Effector CD4-positive, alpha-beta T cell (primary cell): Measurements from ENCODE around the gene NTRK1.

ENCODE experiments used
- DNase-seq: peaks from one replicate; pipeline ENCODE4 v3.0.0-alpha.2; 2020

The NTRK1 gene

DNA sequence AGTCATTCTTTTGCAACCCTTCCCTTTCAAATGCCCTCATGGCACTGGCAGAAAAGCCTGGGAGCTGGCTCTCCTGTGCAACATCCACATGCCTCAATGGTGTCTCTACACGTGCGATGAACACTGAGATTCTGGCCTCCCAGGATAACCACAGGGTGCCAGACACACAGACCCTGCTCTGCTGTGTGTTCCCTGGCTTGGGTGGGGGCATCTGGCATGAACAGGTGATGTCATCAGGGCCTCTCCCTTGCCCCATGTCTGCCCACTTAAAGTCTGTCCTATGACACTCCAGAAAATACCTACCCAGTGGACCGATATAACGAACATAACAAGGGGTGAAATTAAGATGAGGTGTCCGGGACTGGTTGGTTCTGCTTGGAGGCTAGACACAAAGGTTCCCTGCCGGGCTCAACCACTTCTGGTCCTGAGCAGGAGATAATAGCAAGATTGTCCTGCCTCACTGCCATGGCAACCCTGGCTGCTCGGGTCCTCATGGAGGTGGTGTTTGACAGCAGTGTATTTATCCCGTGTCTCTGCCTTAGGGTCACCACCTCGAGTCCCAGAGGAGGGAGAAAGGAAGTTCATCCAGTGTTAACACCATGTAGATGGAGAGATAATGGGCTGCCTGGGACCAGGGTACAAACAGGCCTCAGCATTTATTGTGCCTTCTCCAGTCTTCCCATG, 21.1 kb upstream of the NTRK1 start:
- no peak for DNase-seq

DNA sequence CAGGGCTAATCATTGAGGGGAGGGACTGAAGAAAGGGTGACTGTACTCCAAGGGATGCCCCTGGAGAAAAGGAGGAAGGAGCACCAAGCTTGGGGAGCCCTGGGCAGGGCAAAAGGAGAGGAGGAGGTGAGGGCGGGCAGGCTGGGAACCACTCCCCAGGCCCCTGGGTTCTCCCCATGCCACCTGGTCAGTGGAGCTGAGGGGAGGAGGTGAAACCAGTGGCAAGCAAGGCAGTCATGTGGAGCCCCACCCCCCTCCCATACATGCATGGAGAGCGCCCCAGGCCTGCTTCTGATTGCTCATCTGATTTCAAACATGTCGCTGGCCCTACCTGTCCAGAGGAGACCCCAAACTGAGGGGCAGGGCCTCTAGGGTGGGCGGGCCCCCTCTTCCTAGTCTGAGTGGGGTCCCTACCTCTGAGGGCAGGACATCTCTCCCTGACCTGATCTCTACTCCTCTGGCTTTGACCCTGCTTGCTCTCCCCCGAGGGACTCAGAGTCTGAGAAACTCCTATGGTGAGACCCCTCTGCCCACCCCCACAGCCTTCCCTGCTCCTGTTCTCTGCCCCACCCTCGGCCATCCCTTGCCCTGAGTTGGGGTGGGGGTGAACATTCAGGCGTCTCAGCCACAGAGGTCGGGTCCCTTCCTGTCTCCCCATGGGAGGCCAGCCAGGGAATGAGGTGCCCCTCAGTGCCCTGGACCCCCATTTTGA, 20.3 kb upstream of the NTRK1 start:
- no peak for DNase-seq

DNA sequence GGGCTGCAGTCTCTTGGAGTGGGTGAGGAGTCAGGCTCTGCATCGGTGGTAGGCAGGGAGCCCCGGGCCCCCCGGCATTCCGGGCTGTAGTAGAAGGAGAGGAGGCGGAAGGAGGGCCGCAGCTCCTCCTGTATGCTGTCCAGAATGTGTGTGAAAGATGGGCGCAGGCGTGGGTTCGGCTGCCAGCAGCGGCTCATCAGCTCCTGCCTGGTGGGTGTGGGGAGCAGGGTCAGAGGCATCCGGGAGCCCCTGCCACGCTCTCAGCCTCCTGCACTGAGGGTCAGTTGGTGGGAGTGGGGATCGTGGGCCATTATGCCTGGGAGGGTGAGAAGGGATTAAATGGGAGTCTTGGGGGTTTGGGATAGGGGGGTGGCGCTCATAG, 19.8 kb upstream of the NTRK1 start:
- DNase-seq: no peak

DNA sequence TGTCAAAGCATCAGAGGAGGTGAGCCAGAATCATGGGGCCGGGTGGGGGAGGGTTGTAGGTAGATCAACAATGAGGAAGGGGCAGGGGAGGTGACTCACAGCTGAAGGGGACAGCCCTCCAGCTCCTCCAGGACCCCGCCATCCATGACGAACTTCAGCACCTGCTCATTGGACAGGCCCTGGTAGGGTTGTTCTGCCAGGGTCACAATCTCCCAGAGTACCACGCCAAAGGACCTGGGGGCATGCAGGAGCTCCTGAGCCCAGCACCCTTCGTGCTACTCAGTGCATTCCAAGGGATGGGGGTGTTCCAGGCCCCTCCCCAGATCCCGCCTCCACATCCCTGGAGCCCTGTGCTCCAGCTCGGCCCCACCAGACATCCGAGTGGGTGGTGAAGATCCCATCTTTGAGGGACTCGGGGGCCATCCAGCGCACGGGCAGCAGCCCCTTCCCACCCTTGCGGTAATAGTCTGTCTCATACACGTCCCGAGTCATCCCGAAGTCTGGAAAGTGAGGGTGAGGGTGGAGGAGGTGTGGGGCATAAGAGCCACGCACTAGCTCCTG, 19.3 kb upstream of the NTRK1 start:
- DNase-seq: no peak

DNA sequence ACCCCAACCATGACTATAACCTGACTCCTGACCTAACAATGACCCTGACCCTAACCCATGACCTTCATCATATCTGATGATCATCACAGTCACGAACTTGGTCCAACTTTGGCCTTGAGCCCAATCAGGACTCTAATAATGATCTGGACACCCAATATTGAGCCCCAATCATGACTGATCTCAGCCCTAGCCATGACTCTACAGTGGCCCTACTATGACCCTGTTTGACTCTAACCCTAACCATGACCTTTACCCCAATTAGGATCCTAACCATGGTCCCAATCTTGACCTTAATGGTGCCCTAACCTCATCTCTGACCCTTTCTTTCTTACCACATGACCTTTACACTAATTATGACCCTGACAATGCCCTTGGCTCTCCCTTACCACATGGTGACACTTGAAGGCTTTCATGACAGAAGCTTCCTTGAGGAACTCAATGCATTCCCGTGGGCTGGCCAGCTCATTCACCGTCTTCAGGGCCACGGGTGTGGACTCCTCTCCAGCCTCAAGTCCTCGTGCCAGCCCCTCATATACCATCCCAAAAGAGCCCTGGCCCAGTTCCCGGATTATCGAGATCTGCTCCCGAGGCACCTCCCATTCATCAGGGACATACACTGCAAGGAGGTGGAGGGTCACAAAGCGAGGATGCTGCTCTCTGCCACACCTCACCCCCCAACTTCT, 17.9 kb upstream of the NTRK1 start:
- DNase-seq: no peak

DNA sequence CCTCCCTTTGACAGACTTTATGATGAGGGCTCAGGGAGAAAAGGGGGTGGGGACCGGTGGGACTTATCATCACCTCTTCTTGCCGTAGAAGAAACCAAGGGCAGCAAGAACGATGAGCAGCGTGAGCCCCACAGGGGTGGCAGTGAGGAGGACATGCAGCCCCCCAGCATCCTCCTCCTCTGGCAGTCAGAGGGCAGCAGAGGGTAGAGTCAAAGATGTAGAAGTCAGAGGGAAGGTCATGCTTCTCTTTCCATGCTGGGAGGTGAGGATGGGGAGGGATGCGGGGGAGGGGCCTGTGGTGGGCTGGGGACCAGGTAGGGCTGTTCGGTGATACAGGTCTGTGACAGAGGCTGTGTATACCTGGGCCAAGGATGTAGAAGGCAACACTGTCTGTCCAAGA, 16.6 kb upstream of the NTRK1 start:
- no peak for DNase-seq

DNA sequence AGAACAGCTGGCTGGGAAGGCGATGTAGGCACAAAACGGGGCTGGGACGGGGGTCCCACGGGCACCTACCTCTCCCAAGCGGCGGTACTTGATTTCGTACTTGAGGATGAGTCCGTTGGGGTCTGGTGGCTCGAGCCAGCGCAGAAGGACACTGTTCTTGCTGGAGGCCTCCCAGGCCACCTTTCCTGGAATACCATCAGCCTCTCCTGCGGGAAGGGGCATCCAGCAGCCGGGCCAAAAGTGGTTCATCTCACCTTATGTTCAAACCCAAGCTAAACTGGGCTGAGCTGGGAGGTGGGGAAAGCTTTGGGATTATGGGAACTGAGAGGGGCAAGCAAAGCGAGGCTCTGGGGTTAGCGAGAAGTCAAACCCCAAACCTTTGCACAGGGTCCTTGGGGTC, 16.0 kb upstream of the NTRK1 start:
- no peak for DNase-seq

DNA sequence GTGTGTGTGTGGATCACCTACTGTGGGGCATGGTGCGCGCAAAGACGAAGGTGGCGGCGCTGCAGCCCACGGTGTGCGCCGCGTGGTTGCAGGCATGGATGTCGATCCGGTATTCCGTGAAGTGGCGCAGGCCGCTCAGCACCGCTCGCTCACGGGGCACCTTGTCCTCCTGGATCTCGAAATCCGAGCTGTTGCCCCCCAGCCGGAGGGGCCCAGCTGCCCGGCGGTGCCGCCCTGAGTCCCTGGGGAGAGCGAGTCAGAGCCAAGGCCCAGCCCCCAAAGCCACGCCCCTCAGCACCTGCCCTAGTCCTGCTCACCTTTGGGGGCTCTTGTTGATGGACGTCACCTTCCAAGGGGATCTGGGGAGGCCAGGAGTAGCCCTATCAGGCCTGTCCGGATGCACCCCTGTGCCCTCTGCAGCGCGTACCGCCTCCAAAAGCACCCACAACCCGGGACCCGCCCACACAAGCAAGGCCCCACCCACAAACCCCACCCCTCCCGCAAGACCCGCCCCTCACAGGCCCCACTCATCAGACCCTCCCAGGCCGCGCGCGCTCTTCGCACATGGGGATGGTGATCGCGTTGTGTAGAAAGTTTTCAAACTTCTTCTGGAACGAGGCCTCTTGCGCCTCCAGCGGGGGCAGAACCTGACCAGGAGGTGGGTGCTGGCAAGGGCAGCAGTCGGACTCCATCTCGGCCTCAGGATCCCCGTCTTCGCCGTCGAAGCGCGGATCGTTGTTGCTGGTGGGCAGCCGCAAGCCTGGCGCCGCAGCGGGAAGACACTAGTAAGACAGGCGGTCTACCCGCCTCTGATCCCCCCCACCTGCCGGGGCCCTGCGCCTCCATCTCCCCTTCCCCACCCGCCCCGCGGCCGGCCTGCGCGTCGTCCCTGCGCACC, 15.4 kb upstream of the NTRK1 start:
- peak; percentile 12 for DNase-seq

DNA sequence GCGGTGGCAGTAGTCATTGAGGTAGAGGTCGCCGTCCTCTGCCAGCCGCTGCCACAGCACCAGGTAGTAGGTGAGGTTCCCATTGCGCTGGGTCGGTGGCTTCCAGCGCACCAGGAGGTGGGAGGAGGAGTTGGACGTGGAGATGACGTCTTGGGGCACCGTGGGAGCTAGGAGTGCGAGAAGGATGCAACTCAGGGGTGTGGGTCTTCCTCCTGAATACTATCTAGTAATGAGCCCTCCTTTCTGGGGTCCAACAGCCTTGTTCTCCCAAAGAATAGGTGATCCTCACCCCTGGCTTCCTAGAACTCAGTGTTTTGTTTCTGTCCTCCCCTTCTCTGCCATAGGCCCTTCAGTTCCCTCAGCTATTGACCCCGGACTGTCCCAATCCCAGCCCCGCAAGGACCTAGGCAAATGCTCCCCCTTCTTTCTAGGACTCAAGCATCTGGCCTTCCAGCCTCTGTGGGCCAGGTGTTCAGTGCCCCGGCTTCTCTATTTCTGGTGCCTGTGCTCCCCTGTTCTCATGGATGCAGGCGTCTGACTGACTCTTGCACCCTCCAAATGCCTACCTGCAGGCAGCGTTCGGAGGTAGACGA, 14.6 kb upstream of the NTRK1 start:
- DNase-seq: no peak

DNA sequence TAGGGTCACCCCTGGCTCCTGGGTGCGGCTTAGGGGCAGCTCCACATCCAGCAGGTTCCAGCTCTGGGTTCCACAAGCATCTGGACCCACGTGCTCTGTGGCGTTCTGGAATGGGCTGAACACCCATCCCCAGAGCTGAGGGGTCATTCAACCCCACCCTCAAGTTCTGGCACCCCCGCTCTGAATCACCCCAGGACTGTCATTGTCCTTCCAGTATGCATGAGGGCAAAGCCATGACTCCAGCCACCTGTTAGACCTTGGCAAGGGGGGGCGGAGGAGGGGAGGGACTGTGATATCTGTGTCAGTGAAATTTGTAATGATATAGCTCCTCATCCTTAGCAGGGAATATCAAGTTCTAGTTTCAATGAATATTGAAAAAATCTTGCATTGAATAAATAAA, 14.0 kb upstream of the NTRK1 start:
- no peak for DNase-seq

DNA sequence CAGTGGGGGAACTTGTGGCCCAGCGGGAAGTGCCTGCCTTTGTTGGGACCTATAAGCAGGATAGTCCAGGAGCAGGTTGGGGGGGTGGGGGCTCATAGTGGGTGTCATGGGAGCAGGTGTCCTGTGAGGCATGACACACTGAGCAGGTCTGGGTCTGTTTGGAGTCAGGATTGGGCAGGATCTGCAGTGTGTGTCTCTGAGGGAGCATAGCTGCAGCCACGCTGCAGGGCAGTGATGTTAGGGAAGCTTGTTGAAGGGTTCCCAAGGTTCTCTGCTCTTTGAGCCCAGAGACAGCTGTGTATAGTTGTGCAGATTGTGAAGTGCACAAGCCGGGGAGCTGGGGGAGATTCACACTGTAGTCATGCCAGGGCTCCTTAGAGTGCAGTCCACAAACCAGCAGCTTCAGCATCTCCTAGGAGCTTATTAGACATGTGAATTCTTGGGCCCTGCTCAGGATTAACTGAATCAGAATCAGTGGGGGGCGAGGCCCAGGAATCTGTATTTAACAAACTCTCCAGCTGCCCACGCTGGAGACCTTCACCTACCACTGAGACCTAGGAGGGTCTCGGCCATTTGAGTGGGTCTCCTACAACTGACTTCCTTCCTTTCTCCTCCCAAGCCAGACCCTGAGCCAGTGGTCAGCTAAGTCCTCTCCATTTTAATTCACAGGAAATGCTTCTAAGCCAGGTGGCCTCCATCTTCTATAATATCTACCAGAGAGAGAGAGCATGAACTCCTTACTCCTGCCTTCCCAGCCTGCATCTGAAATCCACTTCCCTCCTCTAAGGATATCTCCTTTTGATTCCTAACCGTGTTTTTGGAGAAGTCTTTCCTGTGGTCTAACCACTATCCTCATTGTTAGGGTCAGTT, 12.8 kb upstream of the NTRK1 start:
- no peak for DNase-seq

DNA sequence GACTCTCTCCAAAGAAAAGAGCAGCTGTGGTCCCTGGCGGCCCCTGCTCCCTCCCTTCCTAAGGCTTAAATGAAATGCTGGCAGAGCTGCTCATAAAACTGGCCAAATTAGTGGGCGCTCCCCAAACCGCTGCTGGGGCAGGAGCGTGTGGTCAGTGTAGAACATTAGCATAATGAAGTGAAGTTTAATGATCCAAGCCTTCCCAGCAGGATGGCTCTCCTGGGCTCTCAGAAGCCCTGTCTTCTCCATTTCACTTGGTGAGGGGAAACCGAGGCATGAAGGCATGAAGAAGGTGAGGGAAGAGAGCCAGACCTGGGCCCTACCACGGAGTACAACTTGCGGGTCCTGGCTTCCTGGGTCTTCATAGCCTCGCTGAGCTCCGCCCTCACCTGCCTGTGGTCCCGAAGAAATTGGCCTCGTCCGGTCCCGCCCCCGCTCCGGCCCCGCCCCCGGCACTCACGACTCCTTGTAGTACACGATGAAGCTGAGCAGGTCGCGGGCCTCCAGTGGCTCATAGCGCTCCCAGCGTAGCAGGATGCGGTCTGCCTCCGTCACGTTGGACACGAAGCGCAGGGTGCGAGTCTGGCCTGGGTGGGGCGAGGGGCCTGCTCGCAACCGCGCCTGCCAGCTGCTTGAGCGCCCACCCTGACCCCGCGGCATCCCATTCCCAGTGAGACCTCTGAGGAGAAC, 12.1 kb upstream of the NTRK1 start:
- DNase-seq: peak; percentile 49

DNA sequence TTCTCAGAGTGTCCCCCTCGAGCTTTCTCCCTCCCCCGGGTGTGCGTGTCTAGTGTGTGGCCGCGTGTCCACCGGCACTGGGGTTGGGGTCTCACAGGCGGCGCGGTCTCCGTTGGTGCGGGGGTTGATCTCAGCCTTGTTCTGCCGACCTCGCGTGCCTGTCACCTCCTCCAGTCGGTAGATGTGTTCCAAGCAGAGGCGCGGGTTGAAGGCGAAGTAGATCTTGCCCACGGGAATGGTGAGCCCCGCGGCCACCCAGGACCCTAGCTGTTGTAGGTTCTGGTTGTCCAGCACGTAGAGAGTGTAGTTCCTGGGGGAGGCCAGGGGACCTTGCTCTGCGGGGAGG, 11.5 kb upstream of the NTRK1 start:
- no peak for DNase-seq

DNA sequence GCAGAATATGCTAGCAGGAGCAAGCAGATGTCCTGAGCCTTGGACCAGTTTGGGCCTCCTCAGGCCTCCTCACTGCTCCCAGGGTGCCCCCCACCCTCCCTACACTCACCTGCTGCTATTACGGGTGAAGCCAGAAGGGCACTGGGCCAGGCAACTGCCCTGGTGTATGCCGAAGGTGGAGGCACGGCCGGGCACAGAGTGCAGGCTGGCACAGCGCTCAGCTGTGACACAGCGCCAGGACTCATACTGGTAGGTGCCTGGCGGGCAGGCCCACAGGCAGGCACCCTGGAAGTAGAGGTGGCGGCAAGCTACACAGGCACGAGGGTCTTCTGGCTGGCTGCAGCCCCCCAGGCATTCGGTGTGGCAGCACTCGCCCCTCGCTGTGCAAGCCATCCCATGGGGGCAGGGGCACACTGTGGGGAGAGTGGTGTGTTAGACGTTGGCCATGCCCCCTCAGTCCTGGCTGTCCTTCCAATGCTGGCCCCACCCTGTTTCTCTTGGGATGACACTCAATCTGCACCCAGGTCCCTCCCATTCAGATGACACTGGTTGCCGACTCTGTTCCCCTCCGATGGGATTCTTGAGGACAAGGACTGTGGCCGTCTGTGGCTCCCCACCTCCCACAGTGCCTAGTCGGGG, 8.8 kb upstream of the NTRK1 start:
- DNase-seq: no peak

DNA sequence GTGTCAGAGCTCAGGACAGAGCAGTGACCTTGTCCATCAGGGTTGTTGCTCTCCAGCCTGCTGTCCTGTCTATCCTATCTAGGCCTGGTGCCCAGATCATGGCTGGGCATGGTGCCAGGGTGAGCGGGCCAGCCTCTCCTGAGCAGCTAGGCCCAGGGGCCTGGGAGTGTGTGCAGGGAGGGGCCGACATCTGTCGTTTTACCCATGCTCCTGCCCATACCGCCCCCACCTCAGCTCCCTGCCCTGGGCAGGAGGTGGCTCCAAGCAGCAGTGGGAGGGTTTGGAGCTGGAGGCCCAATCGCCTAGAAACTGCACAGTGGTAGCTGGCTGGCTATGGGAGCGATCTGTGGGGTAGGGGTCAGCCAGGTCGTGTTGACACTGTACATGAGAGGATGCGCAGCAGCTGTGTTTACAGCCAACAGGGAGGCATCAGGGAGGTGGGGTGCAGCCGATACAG, 8.2 kb upstream of the NTRK1 start:
- DNase-seq: no peak

DNA sequence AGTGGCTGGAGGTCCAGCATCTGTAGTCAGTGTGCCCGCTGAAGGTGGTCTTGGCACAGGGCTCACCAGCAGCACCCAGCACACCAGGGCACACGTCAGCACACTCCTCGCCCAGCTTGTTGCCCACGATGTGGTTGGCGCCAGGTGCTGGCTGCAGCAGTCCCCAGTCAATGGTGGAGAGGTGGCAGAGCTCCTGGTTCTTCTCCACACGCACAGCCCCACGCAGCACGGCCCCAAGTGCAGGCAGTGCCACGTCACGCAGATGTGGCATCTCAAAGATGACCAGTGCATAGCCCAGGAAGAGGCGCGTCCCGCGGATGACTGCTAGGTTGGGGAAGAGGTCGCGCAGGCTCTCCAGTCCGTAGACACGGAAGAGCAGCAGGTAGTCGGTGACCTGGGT, 6.9 kb upstream of the NTRK1 start:
- no peak for DNase-seq

DNA sequence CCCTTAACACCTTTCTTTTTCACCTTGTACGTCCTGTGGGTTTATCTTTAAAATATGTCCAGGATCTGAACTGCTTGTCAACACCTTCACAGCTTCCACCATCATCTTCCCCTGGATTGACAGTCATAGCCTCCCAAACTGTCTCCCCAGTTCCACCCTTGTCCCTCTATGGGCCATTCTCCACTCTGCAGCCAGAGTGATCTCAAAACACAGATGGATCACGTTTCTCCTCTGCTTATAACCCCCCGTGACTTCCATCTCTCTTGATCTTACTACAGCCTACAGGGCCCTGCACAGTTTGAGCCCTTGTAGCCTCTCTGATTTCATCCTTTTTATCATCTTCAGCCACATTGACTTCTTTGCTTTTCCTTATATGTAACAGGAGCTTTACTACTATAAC, 6.0 kb upstream of the NTRK1 start:
- DNase-seq: no peak

DNA sequence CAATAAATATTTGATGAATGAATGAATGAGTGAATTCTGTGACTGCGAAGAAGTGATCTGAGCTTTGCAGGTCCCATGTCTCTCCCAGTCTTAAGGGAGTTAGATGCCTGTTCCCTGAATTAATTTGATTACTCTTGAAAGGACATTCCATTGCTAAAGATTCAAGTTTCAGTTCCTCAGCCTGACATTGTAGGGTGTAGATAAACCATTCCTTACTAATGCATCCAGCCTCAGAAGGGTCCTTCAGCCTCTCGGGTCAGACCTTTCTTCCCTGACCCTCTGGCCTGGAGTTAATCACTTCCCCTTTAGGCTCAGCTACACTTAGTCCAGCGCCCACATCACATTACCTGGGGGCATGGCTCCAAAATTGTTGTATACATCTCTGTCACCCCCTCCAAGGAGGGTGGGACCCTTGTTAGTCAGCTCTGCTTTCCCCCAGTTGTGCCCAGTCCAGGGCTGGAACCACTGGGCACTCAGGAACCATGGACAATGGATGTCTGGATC, 4.3 kb upstream of the NTRK1 start:
- no peak for DNase-seq

DNA sequence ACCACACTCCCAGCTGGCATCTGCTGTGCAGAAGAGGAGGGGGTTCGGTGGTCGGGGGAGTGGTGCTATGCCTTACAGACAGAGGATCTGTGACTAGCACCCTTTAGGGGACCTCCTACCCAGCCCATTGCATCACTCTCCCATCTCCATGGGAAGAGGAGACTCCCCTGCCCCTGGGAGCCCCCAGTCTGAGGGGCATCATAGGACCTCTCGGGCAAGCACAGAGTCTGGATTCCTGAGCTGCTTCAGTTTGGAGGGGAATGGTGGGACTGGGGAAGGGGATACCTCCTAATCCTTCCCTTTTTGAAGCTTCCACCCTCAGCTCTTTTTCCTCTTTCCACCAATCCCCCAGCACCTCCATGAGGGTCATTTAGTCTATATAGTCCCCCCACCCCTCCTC, 3.1 kb upstream of the NTRK1 start:
- DNase-seq: no peak

DNA sequence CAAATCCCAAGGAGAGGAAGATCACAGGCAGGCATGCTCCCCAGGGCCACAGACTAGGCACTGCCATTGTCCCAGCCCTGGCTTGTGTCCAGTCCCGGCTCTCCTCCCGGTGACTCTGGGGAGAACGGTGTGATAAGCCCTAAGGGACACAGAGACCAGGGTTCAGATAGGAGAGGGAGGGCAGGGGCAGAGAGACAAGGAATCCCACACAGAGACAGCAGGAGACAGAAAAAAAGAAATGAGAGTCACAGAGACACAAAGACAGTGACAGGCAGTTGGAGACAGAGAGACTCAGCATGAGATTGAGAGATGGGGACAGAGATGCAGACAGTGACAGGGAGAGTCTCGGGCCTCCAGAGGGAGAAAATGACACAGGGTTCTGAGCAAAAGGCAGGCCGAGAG, 2.1 kb upstream of the NTRK1 start:
- DNase-seq: no peak
